GM12891 (cell line): Measurements from ENCODE around the gene ACTMAP.

Source experiments
- POLR2A ChIP-seq: IDR thresholded peaks from 2 replicates; pipeline ENCODE4 v1.6.1; 2011; ENCODE audit warnings: low read depth, low read length, control low read depth
- POU2F2 ChIP-seq: IDR thresholded peaks from 2 replicates; pipeline ENCODE4 v1.6.1; 2011; ENCODE audit warnings: low read depth, mild to moderate bottlenecking, control low read depth, low read length, moderate library complexity
- SPI1 ChIP-seq: IDR thresholded peaks from 2 replicates; pipeline ENCODE4 v1.6.1; 2011; ENCODE audit warnings: low read depth, low read length, control low read depth
- TAF1 ChIP-seq: IDR thresholded peaks from 2 replicates; pipeline ENCODE4 v1.6.1; 2011; ENCODE audit warnings: low read depth, low read length, control low read depth

- TF ChIP-seq TAF1 (no peak), POLR2A (no peak), POU2F2 (no peak), SPI1 (no peak)
Measured at GRCh38 chr19:40740747-40741146, 9.5 kb downstream of the ACTMAP start.
